HG03103 (cell line): ENCODE data around the gene NDUFS2.

Experiments
- ATAC-seq: cut with Tn5 transposase; IDR thresholded peaks from one replicate; pipeline ENCODE4 v1.9.1; 2021; ENCODE audit warnings: low read depth; ENCODE audit not compliant: unreplicated experiment

Gene NDUFS2

DNA sequence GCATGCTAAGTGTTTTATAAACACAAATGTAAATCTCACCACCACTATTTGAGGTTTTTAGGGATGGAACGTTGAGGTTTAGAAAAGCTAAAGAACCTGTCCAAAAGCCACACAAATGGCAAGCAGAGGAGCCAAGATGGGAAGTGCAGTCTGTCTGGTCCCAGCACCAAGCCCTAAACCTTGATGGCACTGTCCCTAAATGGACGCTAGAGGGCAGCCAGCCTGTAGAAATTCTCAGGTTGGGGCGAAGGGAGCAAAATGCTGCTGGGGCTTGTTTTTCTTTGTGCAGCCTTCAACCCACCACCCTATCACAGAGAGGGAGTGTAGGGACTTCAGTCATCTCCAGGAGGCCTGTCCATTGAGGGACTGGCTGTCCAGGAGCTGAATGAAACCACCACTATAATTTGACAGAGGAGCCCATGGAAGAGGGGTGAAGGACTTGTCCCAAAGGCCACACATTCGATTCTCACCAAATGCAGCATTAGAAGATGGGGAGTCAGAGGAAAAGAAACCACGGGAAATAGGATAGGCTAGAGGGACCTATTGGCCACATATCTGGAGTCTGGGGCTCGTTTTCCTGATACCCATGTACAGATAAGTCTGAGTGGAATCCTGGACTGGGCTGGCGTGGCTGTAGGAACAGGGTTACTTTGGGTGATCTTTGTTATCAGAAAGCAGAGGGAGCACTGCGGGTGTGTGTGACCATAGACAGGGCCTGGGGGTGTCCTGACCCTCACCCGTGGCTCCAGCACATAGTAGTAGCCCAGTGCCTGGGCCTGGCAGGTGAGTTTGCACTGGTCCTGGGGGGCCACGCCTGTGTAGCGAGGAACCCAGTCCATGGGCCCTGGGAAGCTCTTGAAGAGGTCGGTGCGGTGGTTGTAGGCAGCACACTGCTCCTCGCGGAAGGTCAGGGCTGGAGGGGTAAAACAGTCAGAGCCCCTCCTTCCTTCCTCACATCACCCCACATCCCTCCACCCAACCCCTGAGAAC is 9.4 kb upstream of the NDUFS2 start:
- ATAC-seq, result no peak

DNA sequence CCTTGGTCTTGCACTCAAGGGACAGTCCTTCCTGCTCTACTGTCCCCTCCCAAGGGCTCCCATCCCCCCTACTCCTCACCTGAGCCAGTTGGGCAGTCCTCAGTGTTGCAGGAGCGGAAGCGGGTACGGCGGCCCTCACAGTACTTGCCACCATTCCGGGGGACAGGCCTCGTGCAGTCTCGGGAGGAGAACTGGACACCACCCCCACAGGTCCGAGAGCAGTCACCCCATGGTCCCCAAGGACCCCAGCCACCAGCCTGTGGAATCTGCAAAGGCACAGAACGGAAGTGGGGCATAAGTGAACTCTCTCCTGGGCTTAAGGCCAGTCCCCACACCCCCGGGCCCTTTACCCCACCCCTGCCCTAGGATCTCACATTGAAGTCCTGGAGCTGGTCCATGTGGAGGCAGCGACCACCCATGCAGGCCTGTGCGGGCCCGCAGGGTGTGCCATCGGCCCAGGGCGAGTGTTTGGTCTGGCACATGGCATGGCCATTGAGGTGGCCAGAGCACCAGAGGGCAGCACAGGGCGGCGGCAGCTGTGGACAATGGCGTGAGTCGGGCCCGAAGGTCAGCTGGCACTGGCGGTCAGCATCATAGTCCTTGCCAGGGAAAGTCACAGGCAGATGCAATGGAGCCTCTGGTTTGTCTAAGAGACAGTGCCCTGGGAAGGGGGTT is 8.5 kb upstream of the NDUFS2 start:
- no peak for ATAC-seq

DNA sequence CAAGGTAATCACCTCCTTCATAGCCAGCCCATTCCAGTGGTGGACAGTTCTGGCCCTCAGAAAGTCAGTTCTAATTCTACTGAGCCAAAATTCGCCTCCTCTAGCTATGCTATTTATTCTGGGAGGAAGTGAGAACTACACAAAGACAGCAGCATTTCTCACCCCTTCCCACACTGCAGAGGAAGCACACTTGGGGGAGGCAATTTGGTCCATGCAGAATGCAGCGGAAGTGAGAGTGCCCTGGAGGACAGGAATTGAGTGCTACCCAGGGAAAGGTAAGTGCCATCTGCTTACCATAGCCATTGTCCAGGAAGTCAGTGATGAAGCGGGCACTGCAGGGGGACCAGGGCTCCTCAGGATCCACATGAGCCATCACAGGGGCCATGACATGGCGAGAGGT is 7.0 kb upstream of the NDUFS2 start:
- ATAC-seq, result no peak

DNA sequence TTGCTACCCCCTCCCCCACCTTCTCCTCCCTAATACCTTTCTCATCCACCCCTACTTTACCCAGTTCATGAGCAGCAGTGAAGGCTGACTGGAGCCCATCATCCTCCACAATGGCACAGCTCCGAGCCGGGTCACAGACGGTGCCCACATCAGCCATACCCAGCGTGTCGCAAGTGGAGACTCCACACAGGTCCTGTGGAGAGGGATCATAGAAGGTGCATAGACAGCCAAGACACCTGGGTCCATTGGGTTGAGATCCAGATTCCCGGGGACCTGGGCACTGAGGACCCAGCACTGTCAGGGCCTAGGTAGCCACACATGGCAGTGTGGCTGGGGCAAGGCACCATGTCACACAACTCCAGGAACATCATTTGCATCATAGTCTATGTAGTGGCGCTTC is 6.1 kb upstream of the NDUFS2 start:
- no peak for ATAC-seq

DNA sequence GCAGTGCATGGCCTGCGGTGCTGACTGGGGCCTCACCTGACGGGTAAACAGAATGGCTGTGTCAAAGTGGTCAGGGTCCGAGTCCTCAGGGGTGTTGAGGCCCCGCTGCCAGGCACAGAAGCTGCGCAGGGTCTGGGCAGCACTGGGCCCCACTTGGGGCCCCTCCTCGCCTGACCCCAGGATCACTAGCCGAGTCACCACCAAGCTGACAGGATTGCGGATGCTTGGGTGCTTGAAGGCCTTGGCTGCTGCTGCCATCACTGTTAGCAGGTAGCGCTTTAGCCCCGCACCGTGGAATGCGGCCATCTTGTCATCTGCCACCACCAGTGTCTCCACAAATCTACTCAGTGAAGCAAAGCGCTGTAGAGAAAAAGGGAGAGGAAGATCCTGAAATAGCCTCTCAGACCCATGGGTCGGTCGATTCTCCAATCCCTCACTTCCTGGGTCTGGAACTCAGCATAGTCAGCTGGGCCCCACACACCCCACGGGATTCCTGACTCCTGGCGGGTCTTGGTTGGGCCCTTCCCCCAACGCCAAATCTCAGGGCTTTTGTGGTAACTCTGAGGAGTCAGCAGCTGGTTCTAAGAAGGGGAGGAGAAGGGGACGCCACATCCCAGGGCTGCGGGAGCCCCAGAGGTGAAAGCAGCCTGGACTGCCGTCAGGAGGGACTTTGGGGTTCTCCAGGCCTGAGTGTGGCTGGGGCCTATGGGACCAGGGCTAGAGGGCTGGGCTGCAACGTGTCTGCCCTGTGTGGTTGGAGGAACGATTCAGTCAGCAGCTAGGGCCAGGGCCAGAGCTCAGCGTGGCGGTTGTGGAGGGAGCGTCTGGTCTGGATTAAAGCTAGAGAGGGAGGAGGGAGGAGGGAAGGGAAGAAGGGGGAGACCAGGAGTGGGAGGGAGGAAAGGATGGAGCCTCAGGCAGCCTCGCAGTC is 5.4 kb upstream of the NDUFS2 start:
- no peak for ATAC-seq

DNA sequence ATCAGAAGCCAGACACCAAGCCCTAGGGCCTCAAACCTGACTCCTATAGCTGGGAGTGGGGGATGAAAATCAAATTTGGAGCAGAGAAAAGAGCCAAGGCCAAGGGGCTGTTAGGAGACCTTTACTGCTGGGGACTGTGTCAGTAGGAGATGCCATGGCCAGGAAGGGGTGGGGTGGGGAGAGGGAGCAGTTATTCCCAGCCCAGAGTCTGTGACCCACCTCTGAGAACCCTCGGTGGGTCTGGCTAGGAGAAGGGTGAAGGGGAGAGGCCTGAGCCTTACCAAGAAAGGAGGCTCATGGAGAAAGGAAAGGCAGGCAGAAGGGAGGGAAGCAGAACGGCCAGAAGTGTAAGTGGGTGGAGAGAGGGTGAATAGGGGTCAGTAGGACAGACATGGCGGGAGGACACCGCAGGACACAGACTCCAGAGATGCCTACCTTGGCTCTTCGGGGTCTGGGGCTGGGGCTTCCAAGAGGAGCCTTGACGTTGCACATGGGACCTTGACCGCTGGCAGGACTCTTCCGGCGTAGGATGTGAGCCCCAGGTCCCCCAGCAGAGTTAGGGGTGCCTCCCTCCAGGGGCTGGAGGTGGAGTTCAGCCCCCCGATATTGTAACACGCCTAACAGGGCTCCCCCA is 4.5 kb upstream of the NDUFS2 start:
- no peak for ATAC-seq

DNA sequence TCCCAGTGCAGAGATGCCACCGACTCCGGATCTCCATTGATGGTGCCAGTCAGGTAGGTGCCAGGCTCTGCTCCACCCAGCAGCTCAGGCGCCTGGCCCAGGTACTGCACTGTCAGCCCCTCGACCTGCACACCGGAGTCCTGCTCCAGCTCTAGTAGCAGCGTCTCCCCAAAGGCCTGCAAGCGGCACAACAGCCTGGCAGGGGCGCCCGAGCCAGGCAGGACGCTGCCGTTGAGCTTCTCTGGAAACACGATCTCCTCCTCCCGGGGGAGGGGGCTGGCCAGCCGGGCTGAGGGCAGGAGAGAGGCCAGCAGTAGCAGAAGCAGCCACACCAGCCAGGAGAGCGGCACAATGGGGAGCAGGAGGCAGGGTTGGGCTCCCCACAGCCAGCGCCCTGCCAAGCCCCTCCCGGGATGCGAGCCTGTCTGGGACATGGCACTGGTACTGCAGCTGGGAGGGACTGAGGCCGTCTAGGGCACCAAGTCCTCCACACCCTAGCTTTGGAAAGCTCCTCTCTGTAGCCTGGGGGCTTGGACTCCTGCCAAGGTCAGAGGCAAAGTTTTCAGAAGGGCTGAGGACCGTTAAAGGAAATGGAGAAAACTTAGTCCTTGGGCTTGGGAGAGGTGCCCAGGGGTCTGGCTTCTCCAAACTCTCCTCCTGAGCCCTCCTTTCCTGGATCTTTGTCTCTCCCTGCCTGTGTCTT is 3.8 kb upstream of the NDUFS2 start:
- ATAC-seq, result no peak

DNA sequence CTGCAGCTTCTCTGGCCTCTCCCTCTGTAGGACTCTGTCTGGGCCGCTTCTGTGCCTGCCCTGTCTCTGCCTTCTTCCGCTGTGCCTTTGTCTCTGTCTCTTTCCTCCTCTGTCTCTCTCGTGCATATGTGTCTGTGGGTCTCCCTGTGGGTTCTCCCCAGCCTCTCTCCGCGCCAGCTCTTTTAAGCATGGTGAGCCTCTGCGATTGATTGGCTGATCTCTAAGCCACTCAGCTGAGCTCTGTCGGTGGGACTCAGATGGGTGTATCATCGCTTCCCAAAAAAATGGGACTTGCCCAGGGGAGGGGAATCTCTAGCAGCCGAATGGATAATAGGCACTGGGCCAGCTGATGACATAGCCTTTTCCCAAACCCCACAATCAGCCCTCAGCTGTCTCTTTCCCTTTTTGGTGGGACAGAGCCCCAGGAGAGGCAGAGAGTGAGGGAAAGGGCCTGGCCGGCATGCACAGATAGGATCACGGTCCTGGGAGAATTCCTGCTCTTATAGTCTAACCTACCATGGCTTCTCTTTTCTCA is 3.2 kb upstream of the NDUFS2 start, which contains the start of gene ADAMTS4:
TSS of gene ADAMTS4 (minus strand) at position 158 of the 535 bp plus-strand sequence. CDS start 427 bp downstream, outside the sequence.
- no peak for ATAC-seq

DNA sequence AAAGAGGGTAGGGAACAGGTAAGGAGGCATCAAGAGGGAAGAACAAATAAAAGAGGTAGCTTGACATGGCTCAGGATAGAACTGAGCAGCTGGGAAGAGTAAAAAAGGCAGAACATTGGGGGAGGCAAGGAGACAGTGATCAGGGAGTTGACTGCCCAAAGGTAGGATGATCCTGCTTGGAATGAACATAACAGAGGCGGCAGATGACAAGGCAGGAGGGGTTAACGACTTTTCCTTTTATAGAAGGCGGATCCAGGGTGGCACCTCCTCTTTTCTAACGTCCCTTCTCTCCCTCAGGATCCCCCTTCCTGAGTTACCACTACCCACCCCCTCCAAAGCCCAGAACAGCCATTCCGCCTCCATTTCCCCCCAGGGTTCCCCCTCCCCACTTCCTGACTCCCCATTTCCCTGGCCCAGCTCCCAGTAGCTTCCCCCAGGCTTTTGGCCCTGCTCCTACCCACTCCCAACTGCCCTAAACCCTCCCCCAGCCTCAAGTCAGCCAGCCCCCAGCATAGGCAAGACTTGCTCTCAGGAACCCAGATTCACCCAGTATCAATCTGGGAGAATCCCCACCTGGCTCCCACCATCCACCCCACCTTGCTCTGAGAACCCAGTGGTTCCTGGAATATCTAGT is 2.5 kb upstream of the NDUFS2 start:
- ATAC-seq, result no peak

DNA sequence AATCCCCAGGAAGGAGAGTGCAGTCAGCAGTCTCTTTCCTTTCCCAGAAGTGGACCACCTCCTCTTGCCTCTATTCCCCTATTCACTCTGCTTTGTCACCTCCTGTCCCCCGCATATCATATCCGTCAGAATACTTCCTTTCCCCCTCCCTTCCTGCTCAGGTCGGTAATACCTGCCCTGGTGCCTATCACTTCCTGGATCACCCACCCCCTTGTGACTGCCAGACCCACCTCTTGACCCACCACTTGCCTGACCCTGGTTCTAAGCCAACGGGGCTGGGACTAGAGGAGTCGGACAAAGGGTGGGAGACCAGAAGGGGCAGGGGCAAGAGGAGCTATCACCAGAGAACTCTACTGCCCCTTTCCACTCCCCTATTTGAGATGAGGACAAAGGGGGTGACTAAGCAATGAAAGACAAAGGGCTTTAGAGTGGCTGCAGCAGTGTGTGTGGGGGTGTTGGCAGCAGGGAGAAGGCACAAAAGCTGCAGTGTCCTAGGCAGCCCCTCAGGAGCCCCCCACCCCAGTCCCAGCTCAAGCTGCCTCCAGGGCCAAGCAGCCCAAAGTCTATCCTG is 1.7 kb upstream of the NDUFS2 start:
- no peak for ATAC-seq

DNA sequence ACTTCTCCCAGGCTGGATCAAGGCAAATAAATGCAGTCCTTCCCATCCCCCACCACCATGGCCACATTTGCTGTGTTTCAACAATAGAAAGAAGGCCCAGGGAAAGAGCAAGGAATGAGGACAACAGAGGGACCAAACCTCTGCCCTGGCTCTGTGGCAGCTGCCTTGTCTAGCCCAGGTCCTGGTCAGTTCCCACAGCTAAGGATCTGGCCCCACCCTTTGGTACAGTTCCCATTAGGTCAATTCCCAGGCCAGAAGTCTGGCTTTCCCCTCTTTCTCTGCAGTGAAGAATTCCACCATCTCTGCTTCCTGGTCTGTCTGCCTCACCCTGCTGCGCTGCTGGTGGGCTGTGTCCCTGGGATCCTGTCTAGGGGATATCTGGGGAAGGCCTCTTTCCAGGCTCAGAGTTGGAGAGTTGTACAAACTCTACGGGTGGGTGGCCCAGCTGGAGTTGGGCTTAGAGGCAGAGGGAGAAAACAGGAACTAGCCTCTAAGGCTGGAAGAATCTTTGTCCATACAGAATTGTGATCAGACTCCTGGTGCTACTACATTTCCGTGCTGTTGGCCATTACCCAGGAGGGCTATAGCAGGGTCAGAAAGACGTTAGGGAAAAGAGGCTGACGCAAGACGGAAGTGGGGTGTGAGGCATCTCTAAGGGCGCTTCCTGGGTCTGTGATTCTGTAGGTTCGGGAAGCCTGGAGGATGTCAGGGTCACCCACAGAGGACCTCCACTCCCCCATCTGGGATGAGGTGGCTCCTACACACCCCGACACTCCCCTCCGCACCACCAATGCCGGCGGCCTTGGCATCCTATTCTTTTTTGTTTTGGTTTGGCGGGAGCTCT is 953 bp upstream of the NDUFS2 start:
- ATAC-seq, result no peak

DNA sequence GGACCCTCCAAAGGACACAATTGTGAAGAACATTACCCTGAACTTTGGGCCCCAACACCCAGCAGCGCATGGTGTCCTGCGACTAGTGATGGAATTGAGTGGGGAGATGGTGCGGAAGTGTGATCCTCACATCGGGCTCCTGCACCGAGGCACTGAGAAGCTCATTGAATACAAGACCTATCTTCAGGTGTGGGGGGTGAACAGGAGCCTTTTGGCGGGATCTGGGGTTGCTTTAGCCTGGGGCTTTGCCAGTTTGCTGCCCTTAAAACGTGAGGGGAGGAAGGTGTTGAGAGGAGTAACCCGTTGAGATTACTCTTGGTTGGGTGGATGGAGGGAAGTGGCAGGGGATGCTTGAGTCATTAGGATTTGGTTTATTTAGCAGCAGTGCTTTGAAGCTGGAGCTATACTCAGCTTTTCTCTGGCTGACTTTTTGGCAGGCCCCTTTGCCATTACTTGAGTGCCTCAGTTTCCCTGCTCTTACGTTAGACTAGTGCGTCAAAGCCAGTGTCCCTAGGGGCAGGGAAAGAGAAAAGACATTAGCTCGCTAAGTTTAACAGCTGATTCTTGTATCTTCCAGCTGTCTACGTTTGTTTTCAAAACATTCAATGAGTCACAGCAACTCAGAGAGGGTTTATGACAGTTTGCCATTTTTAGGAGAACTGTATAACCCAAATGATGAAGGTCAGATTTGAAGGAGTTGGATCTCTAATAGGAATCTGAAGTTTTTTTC is 4.4 kb downstream of the NDUFS2 start:
- ATAC-seq, result no peak

DNA sequence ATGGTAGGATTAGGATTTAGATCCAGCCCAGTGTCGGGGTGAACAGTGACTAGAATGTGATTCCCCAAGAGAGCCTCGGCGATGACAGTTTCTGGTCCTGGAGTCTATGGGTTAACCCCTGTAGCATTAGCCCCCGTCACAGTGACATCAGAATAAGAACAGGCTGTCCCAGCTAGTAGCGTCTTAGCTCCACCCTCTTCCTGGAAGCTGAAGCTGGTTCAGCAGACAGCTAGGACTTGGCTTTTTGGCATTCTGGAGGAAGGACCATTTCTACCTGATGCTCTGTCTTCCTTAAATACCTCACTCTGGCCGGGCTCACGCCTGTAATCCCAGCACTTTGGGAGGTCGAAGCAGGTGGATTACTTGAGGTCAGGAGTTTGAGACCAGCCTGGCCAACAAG is 5.0 kb downstream of the NDUFS2 start:
- no peak for ATAC-seq

DNA sequence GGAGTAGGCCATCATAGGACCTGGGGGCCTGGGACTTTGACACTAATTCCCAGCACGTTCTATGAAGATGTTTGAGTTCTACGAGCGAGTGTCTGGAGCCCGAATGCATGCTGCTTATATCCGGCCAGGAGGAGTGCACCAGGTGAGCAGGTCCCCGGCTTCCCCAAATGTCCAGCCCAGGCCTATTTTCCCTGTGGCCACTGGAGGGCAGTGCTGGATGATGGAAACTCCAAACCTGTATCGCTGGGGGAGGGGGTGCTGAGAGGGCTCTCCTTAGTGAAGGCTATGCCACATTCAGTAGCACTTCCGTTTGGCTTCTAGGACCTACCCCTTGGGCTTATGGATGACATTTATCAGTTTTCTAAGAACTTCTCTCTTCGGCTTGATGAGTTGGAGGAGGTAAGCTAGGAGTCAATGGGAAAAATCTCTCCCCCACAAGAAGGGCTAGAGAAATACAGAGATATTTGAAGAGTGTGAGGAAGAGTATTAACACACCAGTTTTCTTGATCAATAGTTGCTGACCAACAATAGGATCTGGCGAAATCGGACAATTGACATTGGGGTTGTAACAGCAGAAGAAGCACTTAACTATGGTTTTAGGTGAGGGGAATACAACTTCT is 7.7 kb downstream of the NDUFS2 start:
- no peak for ATAC-seq

DNA sequence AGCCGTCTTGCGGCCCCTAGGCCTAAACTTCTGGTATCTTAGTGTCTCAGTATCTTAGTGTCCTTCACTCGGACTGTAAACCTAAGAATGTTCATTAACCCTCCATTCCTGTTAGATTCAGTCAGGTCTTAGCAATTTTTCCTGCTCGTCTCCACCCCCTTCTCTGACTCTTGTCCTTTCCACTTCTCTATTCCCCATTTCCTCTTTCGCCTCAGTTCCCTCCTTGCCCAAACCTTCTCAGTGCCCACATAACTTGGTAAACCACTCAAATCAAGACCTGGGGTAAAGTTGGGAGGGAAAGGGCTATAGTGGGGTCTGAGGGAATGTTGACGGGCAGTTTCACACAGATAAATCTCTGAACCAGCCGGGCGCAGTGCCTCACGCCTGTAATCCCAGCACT is 12.2 kb downstream of the NDUFS2 start:
- no peak for ATAC-seq

DNA sequence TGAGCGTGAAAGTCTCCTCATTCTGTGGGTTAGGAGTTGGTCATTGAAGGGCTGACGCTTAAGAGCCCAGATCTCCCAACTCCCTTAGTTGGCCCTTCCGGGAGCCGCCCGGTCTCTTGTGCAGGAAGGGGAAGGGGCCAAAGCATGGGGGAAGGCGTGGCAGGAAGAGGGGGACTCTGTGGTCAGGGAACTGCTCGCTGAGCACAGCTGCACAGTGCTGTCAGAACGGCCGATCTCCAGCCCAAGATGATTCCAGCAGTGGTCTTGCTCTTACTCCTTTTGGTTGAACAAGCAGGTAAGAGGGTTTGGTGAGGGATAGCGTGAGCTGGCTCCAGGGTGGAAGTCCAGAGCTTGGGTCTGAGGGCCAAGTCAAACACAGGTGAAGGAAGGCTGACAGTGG is 12.9 kb downstream of the NDUFS2 start, which contains the start of gene FCER1G:
TSS of gene FCER1G (plus strand) at position 220 of the 400 bp plus-strand sequence. CDS start at position 247, 27 bp downstream.
- ATAC-seq, result no peak
